GM10266 (cell line): Measurements from ENCODE around the gene KIAA0930.

Source experiments
- DNase-seq: peaks from one replicate; pipeline ENCODE4 v3.0.0; 2012; ENCODE audit errors: extremely low spot score
- TF ChIP-seq, protein P1 (sequence below): IDR thresholded peaks from 2 replicates; pipeline ENCODE4 v1.5.1; 2012; ENCODE audit warnings: mild to moderate bottlenecking, low read depth; ENCODE audit not compliant: control insufficient read depth, insufficient read depth; ENCODE audit errors: missing control alignments

The KIAA0930 gene

DNA sequence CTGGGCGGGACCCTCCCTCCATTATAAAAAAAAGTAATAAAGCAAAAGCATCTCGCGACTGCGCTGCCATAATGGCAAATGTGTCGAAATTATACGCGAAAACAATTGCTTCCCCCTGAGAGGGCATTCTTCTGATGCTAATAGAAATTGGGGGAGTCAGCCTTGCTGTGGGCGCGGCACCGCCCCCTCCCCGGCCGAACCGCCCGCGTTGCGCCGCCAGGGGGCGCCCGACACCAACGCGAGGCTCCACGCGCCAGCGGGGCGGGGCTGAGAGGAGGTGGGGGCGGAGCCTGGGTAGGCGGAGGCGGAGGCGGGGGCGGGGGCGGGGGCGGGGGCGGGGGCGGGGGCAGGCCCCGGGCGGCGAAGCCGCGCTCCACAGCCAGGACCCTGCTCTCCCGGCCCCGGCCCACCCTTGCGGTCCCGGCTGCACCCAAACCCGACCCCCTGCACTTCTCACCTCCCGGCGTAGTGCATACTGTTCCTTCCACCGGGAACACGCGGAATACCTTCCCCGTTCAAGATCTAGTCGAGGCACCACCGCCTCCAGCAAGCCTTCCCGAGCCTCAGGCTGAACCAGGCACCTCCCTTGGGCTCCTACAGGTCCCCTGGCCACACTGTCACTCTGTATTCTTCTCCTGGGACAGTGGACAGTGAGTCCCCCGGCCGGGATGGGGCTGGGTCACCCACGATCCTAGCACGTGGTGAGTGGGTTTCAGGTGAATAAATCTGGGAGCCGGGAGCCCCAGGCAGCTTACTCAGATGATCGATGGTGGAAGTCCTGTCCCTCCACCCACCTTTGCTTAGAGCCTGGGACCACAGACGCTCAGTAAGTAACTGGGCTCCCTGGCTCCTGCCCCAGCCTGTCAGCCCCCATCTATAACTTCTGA is 28.5 kb upstream of the KIAA0930 start:
- peak; percentile 92 for DNase-seq
- TF ChIP-seq, protein P1, sequence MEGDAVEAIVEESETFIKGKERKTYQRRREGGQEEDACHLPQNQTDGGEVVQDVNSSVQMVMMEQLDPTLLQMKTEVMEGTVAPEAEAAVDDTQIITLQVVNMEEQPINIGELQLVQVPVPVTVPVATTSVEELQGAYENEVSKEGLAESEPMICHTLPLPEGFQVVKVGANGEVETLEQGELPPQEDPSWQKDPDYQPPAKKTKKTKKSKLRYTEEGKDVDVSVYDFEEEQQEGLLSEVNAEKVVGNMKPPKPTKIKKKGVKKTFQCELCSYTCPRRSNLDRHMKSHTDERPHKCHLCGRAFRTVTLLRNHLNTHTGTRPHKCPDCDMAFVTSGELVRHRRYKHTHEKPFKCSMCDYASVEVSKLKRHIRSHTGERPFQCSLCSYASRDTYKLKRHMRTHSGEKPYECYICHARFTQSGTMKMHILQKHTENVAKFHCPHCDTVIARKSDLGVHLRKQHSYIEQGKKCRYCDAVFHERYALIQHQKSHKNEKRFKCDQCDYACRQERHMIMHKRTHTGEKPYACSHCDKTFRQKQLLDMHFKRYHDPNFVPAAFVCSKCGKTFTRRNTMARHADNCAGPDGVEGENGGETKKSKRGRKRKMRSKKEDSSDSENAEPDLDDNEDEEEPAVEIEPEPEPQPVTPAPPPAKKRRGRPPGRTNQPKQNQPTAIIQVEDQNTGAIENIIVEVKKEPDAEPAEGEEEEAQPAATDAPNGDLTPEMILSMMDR = peak; percentile 99

DNA sequence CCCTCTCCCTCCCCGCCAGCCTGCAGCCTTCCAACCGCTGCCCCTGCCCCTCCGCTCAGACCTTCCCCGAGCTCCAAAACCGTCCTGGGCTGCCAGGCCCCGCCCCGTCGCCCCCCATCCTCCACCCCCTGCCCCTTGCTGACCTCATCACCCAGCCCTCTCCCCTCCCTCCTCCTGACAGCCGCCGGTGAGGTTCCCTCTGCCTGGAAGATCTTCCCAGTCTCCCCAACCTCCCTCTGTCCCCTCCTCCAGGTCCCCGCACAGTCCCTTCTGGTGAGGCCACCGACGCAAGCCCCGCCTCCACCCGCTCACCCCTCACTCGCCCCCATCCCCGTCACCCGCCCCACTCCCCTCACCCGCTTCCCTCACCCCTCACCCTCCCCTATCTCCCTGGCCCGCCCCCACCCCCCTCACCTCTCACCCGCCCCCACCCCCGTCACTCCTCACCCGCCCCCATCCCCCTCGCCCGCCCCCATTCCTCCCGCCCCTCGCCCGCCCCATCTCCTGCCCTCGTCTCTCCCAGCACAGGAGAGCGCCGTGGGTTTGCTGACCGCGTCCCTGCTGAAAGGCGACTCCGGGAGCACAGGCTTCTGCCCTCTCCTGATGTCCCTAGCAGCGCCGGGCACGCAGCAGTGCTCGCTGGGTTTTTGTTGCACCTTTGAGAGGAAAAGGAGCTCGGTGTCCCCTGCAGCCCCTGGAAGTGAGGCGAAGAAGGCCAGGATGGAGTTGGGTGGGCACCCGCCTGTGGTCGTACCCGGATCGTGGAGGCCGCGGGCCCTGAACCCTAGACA is 27.7 kb upstream of the KIAA0930 start:
- DNase-seq = no peak
- TF ChIP-seq, protein P1 = no peak

DNA sequence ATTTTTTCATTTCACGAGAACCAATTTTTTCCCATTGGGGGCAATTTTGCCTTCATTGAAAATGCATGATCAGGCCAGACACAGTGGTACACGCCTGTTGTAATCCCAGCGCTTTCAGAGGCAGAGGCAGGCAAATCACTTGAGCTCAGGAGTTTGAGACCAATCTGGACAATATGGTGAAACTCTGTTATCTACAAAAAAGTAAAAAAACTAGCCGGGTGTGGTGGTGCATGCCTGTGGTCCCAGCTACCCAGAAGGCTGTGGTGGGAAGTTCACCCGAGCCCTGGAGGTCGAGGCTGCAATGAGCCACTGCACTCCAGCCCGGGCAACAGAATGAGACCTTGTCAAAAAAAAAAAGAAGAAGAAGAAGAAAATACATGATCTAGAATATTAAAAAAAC is 24.8 kb upstream of the KIAA0930 start:
- no peak for DNase-seq
- TF ChIP-seq, protein P1 = no peak

DNA sequence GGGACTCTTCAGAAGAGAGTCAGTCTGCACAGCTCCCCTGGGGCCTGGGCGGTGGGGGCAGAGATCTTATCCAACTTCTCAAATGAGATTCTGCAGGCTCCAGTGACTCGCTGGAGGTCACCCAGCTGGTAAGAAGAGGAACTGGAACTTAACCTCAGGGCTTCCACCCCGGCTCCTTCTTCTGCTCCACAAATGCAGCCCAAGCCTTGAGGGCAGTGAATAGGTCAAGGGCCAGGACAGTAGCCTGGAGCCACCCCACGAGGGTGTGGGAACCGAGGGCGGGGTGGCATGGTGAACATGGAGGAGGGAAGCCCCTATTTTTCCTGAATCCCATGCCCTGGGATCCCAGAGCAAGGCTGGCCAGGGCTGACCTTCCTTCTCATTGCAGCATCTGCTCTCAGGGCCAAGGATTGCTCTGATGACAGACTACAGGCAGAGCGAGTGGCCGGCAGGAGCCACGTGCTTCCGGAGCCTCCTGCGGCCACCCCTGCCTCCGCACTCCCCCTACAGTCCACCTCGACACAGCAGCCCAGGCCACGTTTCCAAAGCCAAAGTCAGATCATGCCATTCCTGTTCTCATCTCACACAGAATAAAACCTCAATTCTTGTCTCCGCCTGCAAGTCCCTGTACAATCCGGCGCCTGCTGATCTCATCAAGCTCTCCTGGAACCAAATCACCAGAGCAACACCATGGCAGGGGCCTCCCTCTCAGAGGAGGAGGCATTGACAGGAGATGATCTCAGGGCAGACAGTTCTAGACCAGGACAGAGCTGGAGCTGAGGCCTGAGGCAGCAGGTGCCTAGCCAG is 23.0 kb upstream of the KIAA0930 start:
- TF ChIP-seq, protein P1 = peak; percentile 86
- DNase-seq = peak; percentile 85

DNA sequence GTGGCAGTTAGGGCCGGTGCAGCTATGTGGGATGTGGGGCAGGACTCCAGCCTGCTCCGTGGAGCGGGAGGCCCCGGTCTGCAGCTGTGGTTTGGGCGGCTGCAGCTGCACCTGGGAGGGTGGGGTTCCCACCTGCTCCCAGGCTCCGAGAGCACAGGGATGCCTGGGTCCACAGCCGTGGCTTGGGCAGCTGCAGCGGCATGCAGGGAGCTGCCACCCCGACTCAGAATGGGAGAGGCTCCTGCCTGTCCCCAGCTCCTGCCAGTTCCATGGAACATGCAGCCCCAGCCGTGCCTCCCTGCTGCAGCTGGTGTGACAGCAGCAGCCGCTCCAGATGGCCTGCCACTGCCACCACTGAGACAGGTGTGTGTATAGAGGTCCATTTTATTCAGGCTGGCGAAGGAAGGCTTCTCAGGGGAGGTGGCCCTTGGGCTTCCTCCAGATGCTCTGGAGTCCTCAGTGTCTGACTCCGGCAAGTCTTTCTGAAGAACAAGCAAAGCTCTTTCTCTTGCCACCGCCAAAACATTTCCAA is 22.3 kb upstream of the KIAA0930 start:
- TF ChIP-seq, protein P1 = no peak

DNA sequence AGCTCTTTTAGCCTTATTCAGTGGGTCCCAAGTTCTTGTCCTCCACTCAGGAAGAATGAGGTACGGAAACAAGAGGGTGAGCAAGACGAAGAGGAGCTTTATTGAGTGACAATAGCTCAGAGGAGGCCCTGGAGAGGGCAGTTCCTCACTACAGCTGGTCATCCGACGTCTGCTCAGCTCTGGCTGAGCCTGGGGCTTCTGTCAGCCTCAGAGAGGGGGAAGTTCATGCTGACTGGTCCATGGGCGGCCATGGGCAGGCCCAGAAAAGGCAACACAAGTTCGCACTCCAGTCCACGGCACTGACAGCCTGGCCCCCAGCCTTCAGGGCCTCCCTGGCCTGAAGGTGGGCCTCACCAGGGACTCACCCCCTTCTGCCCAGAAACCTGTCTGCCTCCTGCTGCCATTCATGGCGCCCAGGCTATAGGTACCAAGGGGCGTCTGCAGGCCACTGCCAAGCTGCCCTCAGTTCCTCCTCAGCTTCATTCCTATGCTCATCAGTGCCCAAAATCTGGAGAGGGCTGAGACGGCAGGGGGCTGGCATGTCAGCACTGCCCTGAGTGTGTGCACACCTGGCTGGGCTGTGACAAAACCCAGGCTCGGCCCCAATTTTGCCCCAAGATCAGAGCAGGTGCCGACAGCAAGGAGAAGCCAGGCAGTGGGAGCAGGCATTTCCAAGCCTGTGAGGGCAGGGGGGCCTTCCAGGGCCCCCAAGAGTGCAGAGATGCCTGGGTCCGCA is 21.7 kb upstream of the KIAA0930 start:
- TF ChIP-seq, protein P1 = no peak

More for the DNA sequence above, 22.3 kb upstream of the KIAA0930 start:
- no peak for DNase-seq

More for the DNA sequence above, 21.7 kb upstream of the KIAA0930 start:
- DNase-seq = no peak
